Hepatocyte (in vitro differentiated cells): ENCODE results near the gene GSG1.

Experiments
- EZH2 ChIP-seq: fragments of 200-600 bp; sonication (generic); IDR thresholded peaks from 2 replicates; pipeline ENCODE4 v1.6.1; 2016; ENCODE audit warnings: antibody characterized with exemption, mild to moderate bottlenecking, borderline replicate concordance
- TF ChIP-seq, protein P1 (sequence below): fragments of 200-600 bp; sonication (generic); IDR thresholded peaks from 2 replicates; pipeline ENCODE4 v1.5.1; 2016; ENCODE audit warnings: antibody characterized with exemption, mild to moderate bottlenecking; ENCODE audit not compliant: poor library complexity

DNA sequence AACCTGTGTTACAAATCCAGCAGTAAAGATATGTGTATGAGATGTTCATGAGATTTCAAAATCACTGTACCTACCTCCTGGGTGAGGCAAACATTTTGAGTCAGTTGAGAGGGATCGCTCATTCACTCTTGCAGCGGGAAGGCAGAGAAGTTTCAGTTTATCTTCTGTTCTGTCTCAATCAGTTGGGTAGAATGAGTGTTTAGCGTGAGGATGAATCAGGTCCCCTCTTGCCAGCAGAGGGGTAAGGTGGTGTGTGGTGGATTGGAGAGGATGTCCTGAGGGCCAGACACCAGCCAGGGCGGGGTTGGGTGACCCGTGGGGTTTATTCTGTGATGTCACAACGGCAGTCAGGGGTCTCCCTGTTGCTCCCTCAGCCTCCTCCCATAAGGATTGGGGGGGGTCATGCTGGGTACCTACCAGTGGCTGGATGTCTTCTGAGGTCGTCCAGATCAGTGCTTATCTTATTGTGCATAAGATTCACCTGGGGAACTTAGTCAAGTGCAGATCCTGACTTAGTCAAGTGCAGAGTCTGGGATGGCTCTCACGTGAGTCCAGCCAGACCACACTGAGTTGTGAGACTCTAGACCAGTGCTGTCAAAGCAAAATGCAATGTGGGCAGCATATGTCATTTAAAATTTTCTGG is at the start of gene GSG1:
- TF ChIP-seq, protein P1, sequence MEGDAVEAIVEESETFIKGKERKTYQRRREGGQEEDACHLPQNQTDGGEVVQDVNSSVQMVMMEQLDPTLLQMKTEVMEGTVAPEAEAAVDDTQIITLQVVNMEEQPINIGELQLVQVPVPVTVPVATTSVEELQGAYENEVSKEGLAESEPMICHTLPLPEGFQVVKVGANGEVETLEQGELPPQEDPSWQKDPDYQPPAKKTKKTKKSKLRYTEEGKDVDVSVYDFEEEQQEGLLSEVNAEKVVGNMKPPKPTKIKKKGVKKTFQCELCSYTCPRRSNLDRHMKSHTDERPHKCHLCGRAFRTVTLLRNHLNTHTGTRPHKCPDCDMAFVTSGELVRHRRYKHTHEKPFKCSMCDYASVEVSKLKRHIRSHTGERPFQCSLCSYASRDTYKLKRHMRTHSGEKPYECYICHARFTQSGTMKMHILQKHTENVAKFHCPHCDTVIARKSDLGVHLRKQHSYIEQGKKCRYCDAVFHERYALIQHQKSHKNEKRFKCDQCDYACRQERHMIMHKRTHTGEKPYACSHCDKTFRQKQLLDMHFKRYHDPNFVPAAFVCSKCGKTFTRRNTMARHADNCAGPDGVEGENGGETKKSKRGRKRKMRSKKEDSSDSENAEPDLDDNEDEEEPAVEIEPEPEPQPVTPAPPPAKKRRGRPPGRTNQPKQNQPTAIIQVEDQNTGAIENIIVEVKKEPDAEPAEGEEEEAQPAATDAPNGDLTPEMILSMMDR = no peak
- TF ChIP-seq EZH2 = no peak
